DND-41 (cell line): ENCODE results near the gene TMEM19.
A peak's percentile ranks its signal among the peaks of the same experiment; 100 is the strongest.

Source experiments
- ATAC-seq: fragments of 200-7000 bp; cut with Tn5 transposase; 3 replicates; pipeline ENCODE4 v1.9.1; 2021; ENCODE audit warnings: low read depth; ENCODE audit not compliant: insufficient read depth
- DNase-seq: peaks from one replicate; pipeline ENCODE4 v3.0.0-alpha.2; 2020
- H2AFZ ChIP-seq: 2 replicates; pipeline ENCODE4 v1.6.0; 2012; ENCODE audit warnings: low read depth, low read length
- H3K27ac ChIP-seq: 2 replicates; pipeline ENCODE4 v1.5.1; 2012; ENCODE audit warnings: low read length, inconsistent platforms
- H3K27me3 ChIP-seq: fragments of 200-600 bp; sonication (generic); 2 replicates; pipeline ENCODE4 v1.6.0; 2012; ENCODE audit warnings: low read length, mild to moderate bottlenecking, inconsistent platforms; ENCODE audit not compliant: insufficient read depth, poor library complexity
- H3K36me3 ChIP-seq: 2 replicates; pipeline ENCODE4 v1.5.1; 2012; ENCODE audit warnings: low read length, inconsistent platforms; ENCODE audit not compliant: insufficient read depth
- H3K4me1 ChIP-seq: 2 replicates; pipeline ENCODE4 v1.5.1; 2012; ENCODE audit warnings: mild to moderate bottlenecking, low read length; ENCODE audit not compliant: insufficient read depth
- H3K4me2 ChIP-seq: 2 replicates; pipeline ENCODE4 v1.6.0; 2012; ENCODE audit warnings: mild to moderate bottlenecking, moderate library complexity, low read length, inconsistent platforms; ENCODE audit not compliant: insufficient read depth
- H3K4me3 ChIP-seq, 2 experiments: fragments of 200-600 bp in 1 of 2; shearing (Covaris generic) in 1 of 2; 2 replicates each; pipeline ENCODE4 v1.5.1; 2012 to 2016; ENCODE audit warnings: inconsistent platforms in 2 of 2, low read length in 2 of 2, mild to moderate bottlenecking in 2 of 2, low read depth in 1 of 2, moderate library complexity in 1 of 2
- H3K79me2 ChIP-seq: 2 replicates; pipeline ENCODE4 v1.6.0; 2012; ENCODE audit warnings: low read length, inconsistent platforms; ENCODE audit not compliant: insufficient read depth
- H3K9ac ChIP-seq: 2 replicates; pipeline ENCODE4 v1.6.0; 2012; ENCODE audit warnings: low read depth, mild to moderate bottlenecking, inconsistent platforms, low read length, moderate library complexity
- H3K9me3 ChIP-seq: 2 replicates; pipeline ENCODE4 v1.5.1; 2012; ENCODE audit warnings: low read length, moderate library complexity, mild to moderate bottlenecking, inconsistent platforms; ENCODE audit not compliant: insufficient read depth, severe bottlenecking
- H4K20me1 ChIP-seq: 2 replicates; pipeline ENCODE4 v1.6.0; 2012; ENCODE audit warnings: low read length; ENCODE audit not compliant: insufficient read depth
- EZH2 ChIP-seq: IDR thresholded peaks from 3 replicates; pipeline ENCODE4 v1.6.1; 2012; ENCODE audit warnings: borderline replicate concordance, low read depth, mild to moderate bottlenecking, moderate library complexity, low read length, inconsistent platforms; ENCODE audit not compliant: severe bottlenecking
- TF ChIP-seq, protein P1 (sequence below): IDR thresholded peaks from 2 replicates; pipeline ENCODE4 v1.5.1; 2012; ENCODE audit warnings: borderline replicate concordance, low read length, moderate library complexity, mild to moderate bottlenecking; ENCODE audit not compliant: poor library complexity, severe bottlenecking; ENCODE audit errors: extremely low read depth

TMEM19 gene

DNA sequence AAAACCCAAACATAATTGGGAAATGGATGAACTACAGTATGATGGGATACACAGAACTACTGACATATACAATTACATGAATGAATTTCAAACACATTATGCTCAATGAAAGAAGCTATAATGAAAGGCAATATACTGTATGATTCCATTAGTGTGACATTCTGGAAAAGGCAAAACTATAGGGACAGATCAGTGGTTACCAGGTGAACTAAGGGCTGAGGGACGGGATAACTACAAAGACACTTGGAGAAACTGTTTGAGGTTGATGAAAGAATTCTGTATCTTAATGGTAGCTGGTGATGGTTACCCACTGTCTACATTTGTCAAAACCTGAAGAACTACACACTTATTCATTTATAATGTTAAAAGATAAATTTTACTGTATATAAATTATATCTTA is 30.0 kb upstream of the TMEM19 start:
- H2AFZ ChIP-seq: no peak overlapping the region
- no peak for ATAC-seq
- H3K9ac ChIP-seq: no peak overlapping the region
- H3K27ac ChIP-seq: no peak overlapping the region
- peak overlapping the region; percentile 21; the same call in 1 of the 2 replicates for H3K4me2 ChIP-seq
- no peak overlapping the region; a peak in 1 of 4 replicates for H3K4me3 ChIP-seq
- peaks cover 9% of the 10 kb centered on the region; the same call in 1 of the 2 replicates for H4K20me1 ChIP-seq
- no peak for TF ChIP-seq EZH2
- no peaks in the 10 kb centered on the region for H3K27me3 ChIP-seq
- peaks cover 87% of the 10 kb centered on the region for H3K79me2 ChIP-seq
- no peaks in the 10 kb centered on the region for H3K9me3 ChIP-seq
- peaks cover 9% of the 10 kb centered on the region for H3K4me1 ChIP-seq
- peaks cover 84% of the 10 kb centered on the region for H3K36me3 ChIP-seq
- no peak for DNase-seq

DNA sequence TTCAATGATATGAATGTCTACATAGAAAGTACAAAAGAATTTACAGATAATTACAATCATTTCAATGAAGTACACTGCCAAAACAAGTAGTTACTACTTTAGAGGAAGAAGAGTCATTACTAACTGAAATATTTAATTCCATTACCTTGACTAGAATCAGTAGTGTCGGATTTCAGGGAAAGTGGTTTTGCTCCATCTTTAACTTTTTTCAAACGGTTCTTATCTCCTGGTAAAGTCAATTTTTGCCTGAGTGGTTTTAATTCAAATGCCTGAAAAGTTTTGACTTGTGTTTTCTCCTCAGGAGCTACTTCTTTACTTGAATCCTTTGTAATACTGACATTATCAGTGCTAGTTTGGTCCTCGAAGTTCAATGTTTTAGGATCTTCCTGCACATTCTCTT is 29.1 kb upstream of the TMEM19 start:
- Histone ChIP-seq H3K4me1 (peaks cover 17% of the 10 kb centered on the region), H4K20me1 (peaks cover 6% of the 10 kb centered on the region; the same call in 1 of the 2 replicates), H3K27ac (no peak overlapping the region), H3K9ac (no peak overlapping the region), H2AFZ (no peak overlapping the region), H3K4me2 (peak overlapping the region; percentile 21; the same call in 1 of the 2 replicates), H3K4me3 (no peak overlapping the region), H3K9me3 (no peaks in the 10 kb centered on the region), H3K79me2 (peaks cover 85% of the 10 kb centered on the region), H3K36me3 (peaks cover 79% of the 10 kb centered on the region), H3K27me3 (no peaks in the 10 kb centered on the region)
- ATAC-seq: no peak
- no peak for DNase-seq
- TF ChIP-seq, protein P1, sequence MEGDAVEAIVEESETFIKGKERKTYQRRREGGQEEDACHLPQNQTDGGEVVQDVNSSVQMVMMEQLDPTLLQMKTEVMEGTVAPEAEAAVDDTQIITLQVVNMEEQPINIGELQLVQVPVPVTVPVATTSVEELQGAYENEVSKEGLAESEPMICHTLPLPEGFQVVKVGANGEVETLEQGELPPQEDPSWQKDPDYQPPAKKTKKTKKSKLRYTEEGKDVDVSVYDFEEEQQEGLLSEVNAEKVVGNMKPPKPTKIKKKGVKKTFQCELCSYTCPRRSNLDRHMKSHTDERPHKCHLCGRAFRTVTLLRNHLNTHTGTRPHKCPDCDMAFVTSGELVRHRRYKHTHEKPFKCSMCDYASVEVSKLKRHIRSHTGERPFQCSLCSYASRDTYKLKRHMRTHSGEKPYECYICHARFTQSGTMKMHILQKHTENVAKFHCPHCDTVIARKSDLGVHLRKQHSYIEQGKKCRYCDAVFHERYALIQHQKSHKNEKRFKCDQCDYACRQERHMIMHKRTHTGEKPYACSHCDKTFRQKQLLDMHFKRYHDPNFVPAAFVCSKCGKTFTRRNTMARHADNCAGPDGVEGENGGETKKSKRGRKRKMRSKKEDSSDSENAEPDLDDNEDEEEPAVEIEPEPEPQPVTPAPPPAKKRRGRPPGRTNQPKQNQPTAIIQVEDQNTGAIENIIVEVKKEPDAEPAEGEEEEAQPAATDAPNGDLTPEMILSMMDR: no peak
- no peak for TF ChIP-seq EZH2

DNA sequence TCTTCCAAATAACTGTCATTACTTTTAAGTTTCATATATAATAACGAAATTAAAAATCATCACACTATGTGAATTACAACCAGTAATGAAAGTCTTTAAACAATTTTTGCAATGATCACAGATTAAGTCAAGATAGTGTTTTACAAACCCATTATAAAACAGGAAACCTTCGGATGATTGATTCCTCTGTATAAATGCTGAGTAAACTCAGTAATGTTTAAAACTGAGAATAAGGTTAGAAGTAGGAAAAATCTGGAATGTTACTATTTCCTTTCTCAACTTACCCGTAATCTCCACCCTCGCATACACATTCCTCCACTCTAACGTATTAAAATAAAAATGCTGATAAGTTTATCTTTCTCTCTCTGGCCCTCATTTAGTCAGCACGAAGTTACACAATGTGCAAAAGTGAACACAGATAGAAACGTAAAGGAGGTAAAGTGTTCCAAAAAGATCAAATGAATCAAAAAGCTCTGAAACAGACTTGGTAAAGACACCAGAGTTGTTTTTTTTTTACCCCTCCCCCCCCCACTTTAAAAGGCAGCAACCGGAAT is 23.8 kb upstream of the TMEM19 start:
- peaks cover 75% of the 10 kb centered on the region for H3K79me2 ChIP-seq
- H3K9me3 ChIP-seq: no peaks in the 10 kb centered on the region
- H3K36me3 ChIP-seq: peaks cover 41% of the 10 kb centered on the region
- DNase-seq (no peak), ATAC-seq (no peak)
- H3K27ac ChIP-seq: peak overlapping the region; percentile 64; the same call in 1 of the 2 replicates
- no peak for TF ChIP-seq EZH2
- TF ChIP-seq, protein P1: no peak
- H2AFZ ChIP-seq: no peak overlapping the region
- peaks cover 20% of the 10 kb centered on the region; the same call in 1 of the 2 replicates for H4K20me1 ChIP-seq
- H3K9ac ChIP-seq: peak overlapping the region; percentile 68
- H3K4me3 ChIP-seq: peak overlapping the region; percentile 50 to 68; a peak in 3 of 4 replicates
- no peaks in the 10 kb centered on the region for H3K27me3 ChIP-seq
- peak overlapping the region; percentile 66 for H3K4me2 ChIP-seq
- peaks cover 32% of the 10 kb centered on the region for H3K4me1 ChIP-seq

DNA sequence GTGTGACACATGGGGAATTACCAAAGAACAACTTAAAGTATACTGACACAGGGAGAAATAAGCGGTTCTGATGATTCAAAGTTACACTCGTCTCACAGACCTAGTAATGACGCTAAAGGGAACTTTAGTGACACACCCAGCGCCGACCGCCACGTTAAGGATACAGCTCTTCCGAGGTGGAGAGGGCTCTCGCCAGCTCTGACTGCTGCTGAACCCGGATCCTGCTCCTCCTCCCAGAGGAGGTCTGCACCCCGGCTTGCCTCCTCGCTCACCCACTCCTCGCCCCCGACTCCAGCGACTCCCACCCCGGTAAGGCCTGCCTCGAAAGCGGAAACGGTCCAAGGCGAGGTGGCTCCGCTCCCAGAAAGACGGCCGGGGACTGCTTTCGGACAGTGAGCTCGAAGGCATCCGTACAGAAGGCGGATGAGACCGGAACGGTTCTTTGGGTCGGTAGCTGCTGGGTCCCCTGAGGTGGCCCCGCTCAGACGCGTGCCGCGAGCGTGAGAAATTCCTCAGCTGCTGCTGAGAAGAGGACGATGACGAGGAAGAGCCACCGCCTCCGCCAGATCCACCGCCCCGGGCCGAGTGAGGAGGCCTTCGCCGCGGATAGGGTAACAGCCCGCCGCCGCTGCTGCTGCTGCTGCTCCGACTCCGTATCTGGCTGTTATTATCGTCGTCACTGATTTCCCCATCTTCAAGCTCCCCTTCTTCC is 22.9 kb upstream of the TMEM19 start:
- H2AFZ ChIP-seq: peak overlapping the region; percentile 85
- ATAC-seq (peak; percentile 40), DNase-seq (peak; percentile 54)
- peak overlapping the region; percentile 64 for H3K27ac ChIP-seq
- peak overlapping the region; percentile 50 to 68 for H3K4me3 ChIP-seq
- no peaks in the 10 kb centered on the region for H3K9me3 ChIP-seq
- H3K27me3 ChIP-seq: no peaks in the 10 kb centered on the region
- H3K4me2 ChIP-seq: peak overlapping the region; percentile 66
- peaks cover 70% of the 10 kb centered on the region for H3K79me2 ChIP-seq
- TF ChIP-seq, protein P1: no peak
- TF ChIP-seq EZH2: no peak
- peak overlapping the region; percentile 68 for H3K9ac ChIP-seq
- peaks cover 28% of the 10 kb centered on the region for H3K4me1 ChIP-seq
- H3K36me3 ChIP-seq: peaks cover 33% of the 10 kb centered on the region
- peaks cover 20% of the 10 kb centered on the region; the same call in 1 of the 2 replicates for H4K20me1 ChIP-seq
